Measurements from ENCODE around the gene ZBTB38. TPM values are rescaled to one million over a fixed set of nuclear protein-coding genes. Genes with fewer than 3 reads are reported as not detected.

The ZBTB38 gene
- total and polyA plus RNA-seq, 2 experiments from 2014 or later: 8.7 to 11.5 TPM

GRCh38 chr3:141386611-141387111, 18.4 kb downstream of the ZBTB38 start:
- Histone ChIP-seq H3K27me3 (ENCODE audit: insufficient read depth) (no peaks in the 10 kb centered on the region), H3K36me3 (ENCODE audit: insufficient read depth) (no peaks in the 10 kb centered on the region), H3F3A (replicated peaks; ENCODE audit: low read depth) (no peaks in the 10 kb centered on the region), H3K4me3 (no peak overlapping the region), H3K4me2 (no peak overlapping the region), H3K4me1 (ENCODE audit: insufficient read depth) (peaks cover 43% of the 10 kb centered on the region), H3K79me2 (replicated peaks; ENCODE audit: insufficient read depth) (no peaks in the 10 kb centered on the region), H2AFZ (0 out of 2 replicates have a peak overlapping the region, but pooled peaks have one; percentile 20), H4K20me1 (replicated peaks; ENCODE audit: insufficient read depth) (no peaks in the 10 kb centered on the region), H3K27ac (ENCODE audit: low read depth) (no peak overlapping the region), H3K9me2 (ENCODE audit: insufficient read depth) (no peaks in the 10 kb centered on the region)
- Mint-ChIP-seq H3K27me3 (ENCODE audit: insufficient read depth, low read depth, poor library complexity) (peaks cover 3% of the 10 kb centered on the region), H3K4me1 (peaks cover 63% of the 10 kb centered on the region), H3K36me3 (ENCODE audit: low read depth) (no peaks in the 10 kb centered on the region), H3K4me3 (no peak overlapping the region), H3K27ac (peak overlapping the region; percentile 72; the same call in 1 of the 2 replicates), H3K9me3 (no peaks in the 10 kb centered on the region)
- ATAC-seq: peak; percentile 45
- TF ChIP-seq JUNB (IDR thresholded peaks at IDR 0.05; ENCODE audit: unreplicated experiment) (no peak), ZNF331 (CRISPR knock-in tag; IDR thresholded peaks at IDR 0.05; ENCODE audit: low read depth) (no peak), POLR2AphosphoS5 (IDR thresholded peaks at IDR 0.05; ENCODE audit: low read depth) (no peak), STAT1 (IDR thresholded peaks at IDR 0.05; ENCODE audit: unreplicated experiment) (no peak), EZH2 (IDR thresholded peaks at IDR 0.05; ENCODE audit: low read depth, unreplicated experiment) (no peak), NANOG (IDR thresholded peaks at IDR 0.05; ENCODE audit: borderline replicate concordance) (no peak)
- TF ChIP-seq, protein P1, sequence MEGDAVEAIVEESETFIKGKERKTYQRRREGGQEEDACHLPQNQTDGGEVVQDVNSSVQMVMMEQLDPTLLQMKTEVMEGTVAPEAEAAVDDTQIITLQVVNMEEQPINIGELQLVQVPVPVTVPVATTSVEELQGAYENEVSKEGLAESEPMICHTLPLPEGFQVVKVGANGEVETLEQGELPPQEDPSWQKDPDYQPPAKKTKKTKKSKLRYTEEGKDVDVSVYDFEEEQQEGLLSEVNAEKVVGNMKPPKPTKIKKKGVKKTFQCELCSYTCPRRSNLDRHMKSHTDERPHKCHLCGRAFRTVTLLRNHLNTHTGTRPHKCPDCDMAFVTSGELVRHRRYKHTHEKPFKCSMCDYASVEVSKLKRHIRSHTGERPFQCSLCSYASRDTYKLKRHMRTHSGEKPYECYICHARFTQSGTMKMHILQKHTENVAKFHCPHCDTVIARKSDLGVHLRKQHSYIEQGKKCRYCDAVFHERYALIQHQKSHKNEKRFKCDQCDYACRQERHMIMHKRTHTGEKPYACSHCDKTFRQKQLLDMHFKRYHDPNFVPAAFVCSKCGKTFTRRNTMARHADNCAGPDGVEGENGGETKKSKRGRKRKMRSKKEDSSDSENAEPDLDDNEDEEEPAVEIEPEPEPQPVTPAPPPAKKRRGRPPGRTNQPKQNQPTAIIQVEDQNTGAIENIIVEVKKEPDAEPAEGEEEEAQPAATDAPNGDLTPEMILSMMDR (conservative IDR thresholded peaks at IDR 0.05; ENCODE audit: low read depth in 2 of 2): no peak
- TF ChIP-seq, protein P2, sequence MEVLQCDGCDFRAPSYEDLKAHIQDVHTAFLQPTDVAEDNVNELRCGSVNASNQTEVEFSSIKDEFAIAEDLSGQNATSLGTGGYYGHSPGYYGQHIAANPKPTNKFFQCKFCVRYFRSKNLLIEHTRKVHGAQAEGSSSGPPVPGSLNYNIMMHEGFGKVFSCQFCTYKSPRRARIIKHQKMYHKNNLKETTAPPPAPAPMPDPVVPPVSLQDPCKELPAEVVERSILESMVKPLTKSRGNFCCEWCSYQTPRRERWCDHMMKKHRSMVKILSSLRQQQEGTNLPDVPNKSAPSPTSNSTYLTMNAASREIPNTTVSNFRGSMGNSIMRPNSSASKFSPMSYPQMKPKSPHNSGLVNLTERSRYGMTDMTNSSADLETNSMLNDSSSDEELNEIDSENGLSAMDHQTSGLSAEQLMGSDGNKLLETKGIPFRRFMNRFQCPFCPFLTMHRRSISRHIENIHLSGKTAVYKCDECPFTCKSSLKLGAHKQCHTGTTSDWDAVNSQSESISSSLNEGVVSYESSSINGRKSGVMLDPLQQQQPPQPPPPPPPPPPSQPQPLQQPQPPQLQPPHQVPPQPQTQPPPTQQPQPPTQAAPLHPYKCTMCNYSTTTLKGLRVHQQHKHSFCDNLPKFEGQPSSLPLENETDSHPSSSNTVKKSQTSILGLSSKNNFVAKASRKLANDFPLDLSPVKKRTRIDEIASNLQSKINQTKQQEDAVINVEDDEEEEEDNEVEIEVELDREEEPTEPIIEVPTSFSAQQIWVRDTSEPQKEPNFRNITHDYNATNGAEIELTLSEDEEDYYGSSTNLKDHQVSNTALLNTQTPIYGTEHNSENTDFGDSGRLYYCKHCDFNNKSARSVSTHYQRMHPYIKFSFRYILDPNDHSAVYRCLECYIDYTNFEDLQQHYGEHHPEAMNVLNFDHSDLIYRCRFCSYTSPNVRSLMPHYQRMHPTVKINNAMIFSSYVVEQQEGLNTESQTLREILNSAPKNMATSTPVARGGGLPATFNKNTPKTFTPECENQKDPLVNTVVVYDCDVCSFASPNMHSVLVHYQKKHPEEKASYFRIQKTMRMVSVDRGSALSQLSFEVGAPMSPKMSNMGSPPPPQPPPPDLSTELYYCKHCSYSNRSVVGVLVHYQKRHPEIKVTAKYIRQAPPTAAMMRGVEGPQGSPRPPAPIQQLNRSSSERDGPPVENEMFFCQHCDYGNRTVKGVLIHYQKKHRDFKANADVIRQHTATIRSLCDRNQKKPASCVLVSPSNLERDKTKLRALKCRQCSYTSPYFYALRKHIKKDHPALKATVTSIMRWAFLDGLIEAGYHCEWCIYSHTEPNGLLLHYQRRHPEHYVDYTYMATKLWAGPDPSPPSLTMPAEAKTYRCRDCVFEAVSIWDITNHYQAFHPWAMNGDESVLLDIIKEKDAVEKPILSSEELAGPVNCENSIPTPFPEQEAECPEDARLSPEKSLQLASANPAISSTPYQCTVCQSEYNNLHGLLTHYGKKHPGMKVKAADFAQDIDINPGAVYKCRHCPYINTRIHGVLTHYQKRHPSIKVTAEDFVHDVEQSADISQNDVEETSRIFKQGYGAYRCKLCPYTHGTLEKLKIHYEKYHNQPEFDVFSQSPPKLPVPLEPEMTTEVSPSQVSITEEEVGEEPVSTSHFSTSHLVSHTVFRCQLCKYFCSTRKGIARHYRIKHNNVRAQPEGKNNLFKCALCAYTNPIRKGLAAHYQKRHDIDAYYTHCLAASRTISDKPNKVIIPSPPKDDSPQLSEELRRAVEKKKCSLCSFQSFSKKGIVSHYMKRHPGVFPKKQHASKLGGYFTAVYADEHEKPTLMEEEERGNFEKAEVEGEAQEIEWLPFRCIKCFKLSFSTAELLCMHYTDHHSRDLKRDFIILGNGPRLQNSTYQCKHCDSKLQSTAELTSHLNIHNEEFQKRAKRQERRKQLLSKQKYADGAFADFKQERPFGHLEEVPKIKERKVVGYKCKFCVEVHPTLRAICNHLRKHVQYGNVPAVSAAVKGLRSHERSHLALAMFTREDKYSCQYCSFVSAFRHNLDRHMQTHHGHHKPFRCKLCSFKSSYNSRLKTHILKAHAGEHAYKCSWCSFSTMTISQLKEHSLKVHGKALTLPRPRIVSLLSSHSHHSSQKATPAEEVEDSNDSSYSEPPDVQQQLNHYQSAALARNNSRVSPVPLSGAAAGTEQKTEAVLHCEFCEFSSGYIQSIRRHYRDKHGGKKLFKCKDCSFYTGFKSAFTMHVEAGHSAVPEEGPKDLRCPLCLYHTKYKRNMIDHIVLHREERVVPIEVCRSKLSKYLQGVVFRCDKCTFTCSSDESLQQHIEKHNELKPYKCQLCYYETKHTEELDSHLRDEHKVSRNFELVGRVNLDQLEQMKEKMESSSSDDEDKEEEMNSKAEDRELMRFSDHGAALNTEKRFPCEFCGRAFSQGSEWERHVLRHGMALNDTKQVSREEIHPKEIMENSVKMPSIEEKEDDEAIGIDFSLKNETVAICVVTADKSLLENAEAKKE (CRISPR knock-in tag; IDR thresholded peaks at IDR 0.05): no peak
- DNase-seq (ENCODE audit: low spot score): no peak

All from GM23338 (cell line).